IMR-90 (cell line): ENCODE measurements around the gene COL20A1.
"Not testable (repeated sequence)": the region's sequence is repeated elsewhere in the genome, so short reads cannot be mapped to it uniquely, and the experiment has no call there.

ENCODE experiments used
- CTCF ChIP-seq: conservative IDR thresholded peaks from 2 replicates; pipeline ENCODE4 v1.5.1; 2012; ENCODE audit warnings: mild to moderate bottlenecking, low read depth, low read length, improper control_type of control experiment
- RAD21 ChIP-seq: IDR thresholded peaks from 2 replicates; pipeline ENCODE4 v1.6.1; 2012; ENCODE audit warnings: low read length, improper control_type of control experiment
- USF2 ChIP-seq: fragments of 150-350 bp; IDR thresholded peaks from 2 replicates; pipeline ENCODE4 v1.6.1; 2017; ENCODE audit warnings: mild to moderate bottlenecking, antibody characterized with exemption, low read length, low read depth

GRCh38 chr20:63339154-63340094 is 46.4 kb downstream of the COL20A1 start:
- not testable (repeated sequence) for TF ChIP-seq CTCF, USF2, RAD21
